ENCODE data around the gene INIP. TPM values are rescaled to one million over a fixed set of nuclear protein-coding genes. Genes with fewer than 3 reads are reported as not detected.

Gene INIP
- total RNA-seq, 1 experiment from 2014 or later = 24.5 TPM

GRCh38 chr9:112694706-112695555, 23.0 kb downstream of the INIP start:
- Histone ChIP-seq H4K8ac (replicated peaks; ENCODE audit: insufficient read length, low read depth, low read length) (no peak overlapping the region), H3K14ac (ENCODE audit: insufficient read depth, low read length) (no peak overlapping the region), H3T11ph (ENCODE audit: low read length) (no peak overlapping the region), H3K79me1 (ENCODE audit: insufficient read depth, low read depth, low read length, poor library complexity, severe bottlenecking) (no peaks in the 10 kb centered on the region), H3K27ac (ENCODE audit: insufficient read length, low read depth, low read length) (no peak overlapping the region), H3K56ac (ENCODE audit: insufficient read length, low read depth, low read length) (no peak overlapping the region), H3K4me1 (ENCODE audit: insufficient read depth, low read length) (no peaks in the 10 kb centered on the region), H3K18ac (ENCODE audit: insufficient read length, low read depth, low read length) (no peak overlapping the region), H3K79me2 (ENCODE audit: insufficient read depth, low read length) (no peaks in the 10 kb centered on the region), H2BK5ac (ENCODE audit: insufficient read length, low read length) (no peak overlapping the region), H2AFZ (ENCODE audit: low read length) (no peak overlapping the region), H3K23me2 (ENCODE audit: insufficient read length, low read depth, low read length, poor library complexity, severe bottlenecking) (no peaks in the 10 kb centered on the region), H3K27me3 (ENCODE audit: insufficient read depth, low read length) (no peaks in the 10 kb centered on the region), H4K20me1 (ENCODE audit: control insufficient read depth, insufficient read depth, insufficient read length) (no peaks in the 10 kb centered on the region), H2BK120ac (ENCODE audit: low read depth, low read length, poor library complexity, severe bottlenecking) (no peak overlapping the region), H4K91ac (ENCODE audit: insufficient read length, low read depth, low read length) (no peak overlapping the region), H3K9me3 (ENCODE audit: control insufficient read depth, low read depth, low read length) (no peaks in the 10 kb centered on the region), H3K4ac (ENCODE audit: low read depth, low read length) (no peak overlapping the region), H2BK15ac (ENCODE audit: low read depth, low read length) (no peak overlapping the region), H2BK20ac (ENCODE audit: low read depth, low read length, poor library complexity, severe bottlenecking) (no peak overlapping the region), H3K4me2 (ENCODE audit: insufficient read depth, insufficient read length, low read length) (no peak overlapping the region), H2BK12ac (ENCODE audit: insufficient read length, low read depth, low read length) (no peak overlapping the region), H3K23ac (ENCODE audit: insufficient read length, low read depth, low read length) (no peak overlapping the region), H4K5ac (ENCODE audit: insufficient read length, low read depth, low read length) (no peak overlapping the region), H2AK5ac (ENCODE audit: insufficient read length, low read length) (no peak overlapping the region), H3K9ac (ENCODE audit: extremely low read depth, insufficient read length, low read length) (no peak overlapping the region)
- DNase-seq = no peak
- peaks cover 11 to 64% (median 38%) of the 10 kb centered on the region in 3 experiments; a peak in 6 of 7 replicates for H3K36me3 Mint-ChIP-seq (ENCODE audit: insufficient read depth in 1 of 3, low read depth in 3 of 3)
- peaks cover 4 to 9% of the 10 kb centered on the region in 2 experiments for H3K4me1 Mint-ChIP-seq
- no peak for TF ChIP-seq CTCF (conservative IDR thresholded peaks at IDR 0.05)
- WGBS (ENCODE audit: extremely low coverage, insufficient read length, low lambda C conversion rate) = no CpG with 5 or more reads among the region's 4 CpGs
- H3K27ac Mint-ChIP-seq = peak overlapping the region in 1 of 3 experiments; percentile 56; a peak in 2 of 7 replicates
- no peaks in the 10 kb centered on the region for H3K9me3 Mint-ChIP-seq
- no peak overlapping the region for H3K4me3 Mint-ChIP-seq
- H3K27me3 Mint-ChIP-seq (ENCODE audit: low read depth) = no peaks in the 10 kb centered on the region

All from H9 (cell line).